Activated CD4-positive, alpha-beta T cell treated with anti-CD3 and anti-CD28 coated beads, Interleukin-10, Interleukin-2, amounts not matched to agents 100 ng/mL and 50 ng/mL, durations not matched to agents 16 hours and 8 hours (primary cell): ENCODE results near the gene CD44.
A peak's percentile ranks its signal among the peaks of the same experiment; 100 is the strongest.

ENCODE experiments used
- DNase-seq: peaks from one replicate; pipeline ENCODE4 v3.0.0-alpha.2; 2020

Gene CD44

DNA sequence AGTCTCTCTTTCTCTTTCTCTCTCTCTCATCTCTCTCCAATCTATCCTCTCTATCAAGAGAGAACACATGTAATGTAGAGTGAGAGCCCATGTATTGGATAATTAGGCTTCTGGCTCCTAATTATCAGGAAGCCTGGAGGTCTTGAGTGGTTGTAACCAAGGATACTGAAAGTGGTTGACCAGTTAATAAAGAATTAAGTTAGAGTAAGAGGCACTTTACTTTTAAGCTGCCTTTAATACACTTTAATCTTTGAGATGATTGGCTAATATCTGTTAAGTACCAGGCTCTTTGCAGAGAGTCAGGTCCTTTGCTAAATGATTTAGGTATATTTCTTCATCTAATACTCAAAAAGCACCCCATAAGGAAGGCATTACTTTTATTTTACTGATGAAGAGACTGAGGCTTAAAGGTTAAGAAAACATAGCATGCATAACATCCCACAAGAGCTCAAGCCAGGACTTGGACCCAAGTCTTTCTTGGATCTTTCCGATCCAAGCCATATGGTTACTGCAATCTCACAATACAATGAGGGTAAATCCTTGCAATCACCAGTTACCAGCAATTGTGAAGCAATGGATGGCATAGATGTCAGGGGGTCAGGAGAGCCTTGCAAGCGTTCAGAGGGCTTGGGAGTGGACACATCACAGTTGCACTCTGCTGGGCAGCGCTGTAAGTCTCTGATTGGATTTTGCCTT, 22.1 kb downstream of the CD44 start:
- no peak for DNase-seq

GRCh38 chr11:35162745-35163144, 23.8 kb downstream of the CD44 start:
- DNase-seq, result no peak

GRCh38 chr11:35163209-35163608, 24.2 kb downstream of the CD44 start:
- no peak for DNase-seq

- DNase-seq, result peak; percentile 68
Observed at GRCh38 chr11:35163702-35164496, 24.9 kb downstream of the CD44 start.

DNA sequence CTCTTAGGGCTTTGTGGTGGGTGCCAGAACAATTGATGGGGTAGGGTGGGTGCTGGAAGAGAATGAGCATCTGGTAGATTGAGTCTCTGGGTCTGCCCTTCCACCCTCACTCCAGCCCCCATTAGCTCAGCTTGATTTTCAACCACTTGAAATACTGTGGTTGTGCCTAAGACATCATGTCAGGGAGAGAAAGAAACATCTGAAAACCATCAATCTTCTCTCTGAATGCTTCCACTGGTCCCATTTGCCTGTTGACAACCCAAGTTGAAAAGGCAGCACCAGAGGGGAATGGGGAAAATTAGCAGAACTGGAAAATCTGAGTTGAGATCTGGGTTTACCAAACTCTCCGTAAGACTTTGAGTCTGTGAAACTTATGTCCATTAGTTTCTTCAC, 26.1 kb downstream of the CD44 start:
- DNase-seq, result no peak

DNA sequence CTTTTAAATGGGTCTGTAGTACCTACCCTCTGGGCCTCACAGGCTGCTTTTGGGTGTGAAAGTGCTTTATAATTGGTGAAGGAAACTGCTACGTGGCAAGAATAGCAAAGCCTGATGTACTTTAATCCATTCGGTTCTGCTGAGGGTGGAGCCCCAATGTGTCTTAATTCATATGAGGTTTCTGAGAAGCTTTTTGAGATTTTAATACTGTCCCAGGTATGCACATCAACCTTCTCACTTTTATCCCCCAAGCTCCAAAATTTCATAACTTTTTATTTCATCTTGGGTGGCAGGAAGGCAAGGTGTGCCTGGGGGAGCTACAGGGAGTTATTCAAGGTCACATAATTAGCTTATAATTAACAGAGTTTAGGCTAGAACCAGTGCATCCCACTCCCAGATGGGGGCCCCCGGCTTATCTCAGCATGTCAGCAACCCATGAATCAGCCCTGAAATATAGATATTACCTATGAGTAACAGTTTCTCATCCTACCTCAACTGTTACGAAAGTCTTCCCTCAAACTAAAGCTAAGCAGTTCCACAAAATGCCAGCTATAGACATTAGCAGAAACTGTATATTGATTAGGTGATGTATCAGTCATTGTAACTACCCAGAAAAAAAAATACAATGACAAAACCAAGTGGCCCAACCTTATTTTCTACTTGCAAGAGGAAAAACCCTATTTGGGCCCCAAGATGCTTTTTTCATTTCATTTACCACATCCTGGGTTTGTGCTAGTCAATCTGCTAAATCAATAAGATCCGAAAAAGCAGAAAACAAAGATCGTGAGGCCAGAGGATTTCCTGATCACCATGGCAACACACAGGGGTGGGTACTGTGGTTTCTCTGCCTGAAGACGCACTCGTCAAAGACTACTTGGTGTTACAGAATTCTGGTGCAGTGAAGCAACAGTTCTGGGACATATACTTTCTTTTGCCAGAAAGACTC, 26.7 kb downstream of the CD44 start:
- DNase-seq, result peak; percentile 98

DNA sequence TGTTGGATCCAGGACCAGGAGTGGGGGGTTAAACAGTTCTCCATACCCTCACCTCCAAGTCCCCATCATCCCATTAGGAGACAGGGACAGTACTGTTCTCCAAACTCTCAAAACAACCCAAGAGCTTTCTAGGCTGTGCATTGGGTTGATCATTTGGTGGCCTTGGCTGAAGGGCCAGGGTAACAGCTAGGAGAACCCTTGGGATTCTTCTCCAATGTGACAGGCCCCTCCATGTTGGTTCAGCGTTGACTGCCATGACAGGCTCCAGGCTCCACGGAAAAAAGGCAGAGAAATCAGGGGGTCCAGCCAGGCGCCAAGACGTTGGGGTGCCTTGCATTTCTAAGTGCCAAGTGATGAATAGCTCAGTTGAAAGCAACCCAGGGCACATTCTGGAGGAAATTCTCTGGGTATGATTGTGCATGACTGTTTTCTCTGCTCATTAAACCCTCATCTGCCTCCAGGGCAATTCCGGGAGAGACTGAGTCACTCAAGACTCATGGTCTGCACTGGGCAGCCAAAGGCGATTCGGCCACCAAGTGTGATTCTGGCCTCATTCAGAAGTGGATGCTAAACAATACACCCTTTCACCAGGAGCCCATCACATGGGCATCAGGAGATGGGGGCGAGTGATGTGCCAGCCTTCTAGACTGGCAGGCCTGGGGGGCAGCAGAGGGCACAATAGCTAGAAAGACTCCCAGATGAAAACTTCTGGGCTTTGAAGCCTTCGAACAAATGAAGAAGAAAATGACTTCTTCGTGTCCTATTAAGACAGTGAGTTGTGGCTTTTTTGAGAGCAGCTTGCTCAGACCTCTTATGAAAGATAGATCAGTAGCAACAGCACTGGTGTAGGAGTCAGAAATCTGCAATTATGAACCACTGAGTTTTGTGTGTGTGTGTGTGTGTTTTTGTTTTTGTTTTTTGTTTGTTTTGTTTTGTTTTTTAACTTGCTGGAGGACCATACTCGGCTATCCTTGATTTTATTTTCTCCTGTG, 27.7 kb downstream of the CD44 start:
- DNase-seq, result peak; percentile 77

DNA sequence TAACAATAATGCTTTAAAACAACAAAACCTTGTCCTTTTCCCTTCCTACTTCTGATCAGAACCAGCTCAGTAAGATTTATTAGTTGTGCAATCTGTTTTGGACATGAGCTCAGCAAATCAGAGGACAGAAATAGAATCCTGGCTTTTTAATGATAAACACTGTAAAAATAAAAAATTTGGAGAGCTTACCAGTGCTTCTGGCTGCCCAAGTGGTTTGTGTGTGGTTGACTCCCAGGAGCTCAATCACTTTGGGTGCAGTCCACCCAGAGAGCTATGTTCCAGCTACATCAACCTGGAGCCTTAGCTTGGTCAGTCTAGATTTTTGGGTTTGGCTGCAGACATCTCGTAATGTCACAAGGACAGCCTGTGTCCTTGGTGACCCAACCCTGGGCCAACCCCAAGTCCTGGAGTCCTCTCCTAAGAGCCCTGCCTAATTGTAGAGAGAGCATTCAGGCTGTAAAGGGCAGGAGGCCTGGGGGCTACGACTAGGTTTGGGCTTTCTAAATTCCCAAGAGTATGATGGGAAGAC, 28.5 kb downstream of the CD44 start:
- DNase-seq, result no peak

- DNase-seq, result no peak
Observed at GRCh38 chr11:35168671-35169070, 29.7 kb downstream of the CD44 start.

GRCh38 chr11:35169112-35169511, 30.1 kb downstream of the CD44 start:
- no peak for DNase-seq

- no peak for DNase-seq
Observed at GRCh38 chr11:35169754-35170153, 30.8 kb downstream of the CD44 start.

- no peak for DNase-seq
Observed at GRCh38 chr11:35170503-35170902, 31.5 kb downstream of the CD44 start.

DNA sequence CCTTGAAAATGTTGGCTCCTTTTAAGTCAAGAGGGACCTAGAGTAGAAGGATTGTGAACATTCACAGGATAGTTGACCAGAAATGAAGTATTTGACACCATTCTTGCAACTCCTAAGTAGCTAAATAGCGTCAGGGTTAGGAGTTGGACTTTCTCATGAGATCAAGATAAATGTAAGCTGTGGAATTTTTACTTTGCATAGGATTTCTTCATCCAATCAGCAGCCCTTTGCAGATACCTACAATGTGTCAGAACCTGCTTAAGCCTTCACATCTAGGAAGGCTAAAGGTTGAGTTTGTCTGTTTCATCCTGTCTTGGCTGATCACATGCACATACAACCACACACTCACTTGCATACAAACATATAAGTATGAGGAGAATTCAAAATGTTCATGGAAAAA, 32.3 kb downstream of the CD44 start:
- no peak for DNase-seq

DNA sequence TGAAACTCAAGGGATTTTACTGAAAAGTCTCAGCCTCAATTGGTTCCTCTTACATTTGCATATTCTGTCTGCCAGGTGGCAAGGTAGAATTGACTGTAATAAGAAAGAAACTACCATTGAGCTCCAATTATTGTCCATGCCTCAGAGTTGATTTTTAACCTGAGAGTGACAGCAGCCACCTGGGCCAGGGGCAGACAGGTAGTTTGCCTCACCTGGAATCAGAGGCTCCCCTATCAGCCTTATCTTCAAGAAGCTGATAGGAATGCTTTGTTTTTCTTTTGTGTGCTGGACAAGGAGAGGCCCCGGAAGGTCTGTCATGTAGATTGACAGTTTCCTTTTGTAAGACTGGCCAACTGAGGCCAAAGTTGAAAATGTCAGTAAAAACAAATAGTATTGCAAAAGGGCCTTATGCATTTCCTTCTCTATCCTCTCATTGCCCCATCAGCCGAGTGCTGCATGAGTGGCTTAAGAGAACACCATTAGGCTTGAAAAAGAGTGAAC, 34.1 kb downstream of the CD44 start:
- no peak for DNase-seq

- DNase-seq, result no peak
Observed at GRCh38 chr11:35173616-35174566, 34.9 kb downstream of the CD44 start.

DNA sequence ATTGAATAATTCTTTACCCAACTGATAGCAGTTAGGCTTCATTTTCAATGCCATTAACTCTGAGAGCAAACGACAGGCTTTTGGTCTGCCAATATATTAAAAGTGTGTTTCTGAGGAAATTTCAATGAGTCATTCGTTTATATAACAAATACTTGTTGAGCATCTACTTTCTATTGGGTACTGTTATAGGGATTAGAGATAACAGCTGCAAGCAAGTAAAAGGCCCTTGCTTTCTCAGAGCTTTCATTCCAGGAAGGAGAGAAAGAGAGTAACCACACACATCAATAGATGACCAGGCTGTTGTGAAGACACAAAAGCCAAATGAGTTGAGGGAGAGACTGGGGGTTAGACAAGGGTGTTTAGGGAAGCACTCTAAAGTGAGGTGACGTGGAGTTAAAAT, 35.7 kb downstream of the CD44 start:
- peak; percentile 72 for DNase-seq

GRCh38 chr11:35177370-35177769, 38.4 kb downstream of the CD44 start:
- DNase-seq, result peak; percentile 84

DNA sequence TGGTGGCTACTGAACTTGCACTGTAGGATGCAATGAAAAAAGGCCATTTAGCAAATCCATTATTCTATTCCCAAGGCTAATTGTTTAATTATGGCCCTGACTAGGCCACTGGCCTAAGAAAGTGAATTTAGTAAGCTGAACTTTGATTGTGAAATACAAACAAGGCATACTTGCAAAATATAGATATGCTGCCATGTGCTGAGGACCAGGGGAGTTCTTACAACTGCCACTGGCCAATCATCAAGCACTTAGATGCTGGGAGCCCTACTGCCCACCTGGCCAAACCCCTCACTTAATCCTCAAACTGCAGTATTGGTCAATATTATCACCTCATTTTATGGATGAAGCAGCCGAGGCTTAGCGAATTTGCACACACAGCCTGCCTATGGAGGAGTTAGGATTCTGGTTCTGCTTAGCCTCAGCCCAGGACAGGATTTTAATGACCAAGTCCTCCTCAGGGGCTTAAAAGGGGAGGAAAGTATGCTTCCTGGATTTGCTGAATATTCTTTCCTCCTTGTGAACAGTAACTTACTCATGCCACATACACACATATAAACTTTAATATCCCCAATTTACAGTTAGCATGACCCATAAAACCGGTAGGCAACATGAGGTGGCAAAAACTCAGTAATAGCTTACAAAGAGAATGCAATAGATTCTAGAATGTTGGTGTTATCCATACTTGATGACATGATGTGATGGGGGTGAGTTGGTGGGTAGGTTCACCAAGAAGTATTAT, 39.3 kb downstream of the CD44 start:
- no peak for DNase-seq

DNA sequence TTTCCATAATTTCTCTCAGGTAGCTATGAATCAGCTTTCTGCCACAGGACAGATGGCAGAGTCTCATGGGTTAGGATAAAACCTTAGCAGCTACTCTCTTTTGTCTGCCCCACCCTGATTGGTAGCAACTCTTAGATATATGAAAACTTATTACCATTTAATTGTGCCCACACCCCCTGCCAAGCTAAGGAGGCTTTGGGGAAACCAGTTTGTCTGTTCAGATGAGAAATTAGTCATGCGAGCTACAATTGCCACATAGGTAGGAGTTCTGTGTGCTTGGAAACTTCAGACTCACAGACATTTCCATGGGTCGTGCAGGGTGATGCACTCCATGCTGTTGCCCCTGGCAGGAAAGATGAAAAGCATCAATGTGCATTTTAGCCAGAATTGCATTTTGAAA, 39.9 kb downstream of the CD44 start:
- peak; percentile 67 for DNase-seq
